GM12874 (cell line): ENCODE measurements around the gene TTC33.

Experiments
- TF ChIP-seq, protein P1 (sequence below): IDR thresholded peaks from 2 replicates; pipeline ENCODE4 v1.5.1; 2011; ENCODE audit warnings: low read depth, mild to moderate bottlenecking, control low read depth, low read length, moderate library complexity; ENCODE audit not compliant: insufficient read depth

The TTC33 gene, protein sequence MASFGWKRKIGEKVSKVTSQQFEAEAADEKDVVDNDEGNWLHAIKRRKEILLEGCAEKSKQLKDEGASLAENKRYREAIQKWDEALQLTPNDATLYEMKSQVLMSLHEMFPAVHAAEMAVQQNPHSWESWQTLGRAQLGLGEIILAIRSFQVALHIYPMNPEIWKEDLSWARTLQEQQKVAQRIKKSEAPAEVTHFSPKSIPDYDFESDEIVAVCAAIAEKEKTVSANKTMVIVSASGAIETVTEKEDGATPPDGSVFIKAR

DNA sequence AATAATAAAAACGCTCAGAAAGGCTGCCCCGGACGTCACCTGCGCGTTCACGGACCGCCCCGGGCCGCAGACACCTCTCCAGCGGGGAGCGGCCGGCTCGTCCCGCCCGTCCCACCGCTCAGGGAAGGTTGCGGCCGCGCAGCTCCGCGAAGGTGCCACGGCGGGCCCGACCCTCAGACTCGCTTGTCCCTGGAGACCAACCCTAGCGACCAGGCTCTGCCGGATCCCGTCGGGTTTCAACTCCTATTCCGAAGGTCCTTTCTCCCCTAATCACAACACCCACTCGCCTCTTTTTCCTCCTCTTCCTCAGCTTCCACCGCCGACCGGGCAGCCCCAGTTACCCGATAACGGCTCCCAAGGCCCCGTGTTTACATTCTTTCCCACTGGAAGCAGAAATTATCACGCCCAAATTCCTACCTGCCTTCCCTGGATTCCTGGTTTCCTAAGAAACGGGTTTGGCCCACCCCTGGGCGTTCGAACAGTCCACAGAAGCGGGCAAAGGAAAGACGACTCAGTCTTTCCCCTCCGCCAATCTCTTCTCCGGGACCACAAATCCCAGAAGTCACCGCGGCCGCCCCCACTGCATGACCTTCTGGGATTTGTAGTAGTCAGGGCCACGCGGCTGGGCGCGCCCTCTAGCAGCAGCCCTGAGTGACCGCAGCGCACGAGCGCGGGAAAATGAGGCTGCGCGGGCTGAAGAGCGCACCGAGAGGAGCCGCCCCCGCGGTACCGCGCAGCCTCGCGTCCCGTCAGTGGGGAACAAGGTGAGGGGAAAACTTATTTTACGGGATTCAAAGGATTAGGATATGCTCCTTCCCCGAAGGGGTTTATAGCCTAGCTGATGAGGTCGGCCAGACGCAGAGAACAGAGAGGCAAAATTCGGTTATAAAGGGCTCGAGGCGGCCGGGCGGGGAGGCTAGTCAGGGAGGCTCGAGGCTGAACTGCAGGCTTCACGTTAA, at the start of gene TTC33:
TSS of gene TTC33 (minus strand) at position 555 of the 959 bp plus-strand sequence. CDS start 8,943 bp downstream, outside the sequence.
- TF ChIP-seq, protein P1, sequence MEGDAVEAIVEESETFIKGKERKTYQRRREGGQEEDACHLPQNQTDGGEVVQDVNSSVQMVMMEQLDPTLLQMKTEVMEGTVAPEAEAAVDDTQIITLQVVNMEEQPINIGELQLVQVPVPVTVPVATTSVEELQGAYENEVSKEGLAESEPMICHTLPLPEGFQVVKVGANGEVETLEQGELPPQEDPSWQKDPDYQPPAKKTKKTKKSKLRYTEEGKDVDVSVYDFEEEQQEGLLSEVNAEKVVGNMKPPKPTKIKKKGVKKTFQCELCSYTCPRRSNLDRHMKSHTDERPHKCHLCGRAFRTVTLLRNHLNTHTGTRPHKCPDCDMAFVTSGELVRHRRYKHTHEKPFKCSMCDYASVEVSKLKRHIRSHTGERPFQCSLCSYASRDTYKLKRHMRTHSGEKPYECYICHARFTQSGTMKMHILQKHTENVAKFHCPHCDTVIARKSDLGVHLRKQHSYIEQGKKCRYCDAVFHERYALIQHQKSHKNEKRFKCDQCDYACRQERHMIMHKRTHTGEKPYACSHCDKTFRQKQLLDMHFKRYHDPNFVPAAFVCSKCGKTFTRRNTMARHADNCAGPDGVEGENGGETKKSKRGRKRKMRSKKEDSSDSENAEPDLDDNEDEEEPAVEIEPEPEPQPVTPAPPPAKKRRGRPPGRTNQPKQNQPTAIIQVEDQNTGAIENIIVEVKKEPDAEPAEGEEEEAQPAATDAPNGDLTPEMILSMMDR: peak; percentile 77

DNA sequence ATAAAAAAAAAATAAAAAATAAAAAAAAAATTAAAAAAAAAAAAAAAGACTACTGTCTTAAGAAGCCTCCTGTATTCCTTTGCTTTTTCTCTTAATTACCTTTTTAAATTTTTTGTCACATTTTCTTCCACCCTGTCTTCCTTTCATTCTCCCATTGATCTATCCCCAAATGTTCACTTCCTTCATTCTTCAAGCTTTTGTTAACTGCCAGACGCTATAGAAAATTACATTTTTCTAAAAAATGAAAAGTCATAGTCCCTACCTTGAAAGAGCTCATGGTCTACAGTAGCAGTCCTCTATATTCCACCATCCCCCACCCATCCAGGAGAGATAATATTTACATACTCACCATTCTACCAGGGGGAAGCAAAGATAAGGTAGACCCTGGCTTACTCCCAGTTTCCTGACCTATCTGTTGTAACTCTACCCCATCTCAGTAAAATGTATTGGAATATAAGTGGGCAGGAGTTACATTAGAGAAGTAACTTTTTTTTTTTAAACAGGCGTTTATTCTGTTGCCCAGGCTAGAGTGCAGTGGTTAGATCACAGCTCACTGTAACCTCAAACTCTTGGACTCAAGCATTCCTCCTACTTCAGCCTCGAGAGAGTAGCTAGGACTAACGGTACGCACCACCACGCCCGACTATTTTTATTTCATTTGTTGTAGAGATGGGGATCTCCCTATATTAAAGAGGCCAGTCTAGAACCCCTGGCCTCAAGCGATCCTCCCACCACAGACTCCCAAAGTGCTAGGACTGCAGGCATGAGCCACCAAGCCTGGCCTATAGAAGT, 46.2 kb upstream of the TTC33 start:
- TF ChIP-seq, protein P1: no peak

DNA sequence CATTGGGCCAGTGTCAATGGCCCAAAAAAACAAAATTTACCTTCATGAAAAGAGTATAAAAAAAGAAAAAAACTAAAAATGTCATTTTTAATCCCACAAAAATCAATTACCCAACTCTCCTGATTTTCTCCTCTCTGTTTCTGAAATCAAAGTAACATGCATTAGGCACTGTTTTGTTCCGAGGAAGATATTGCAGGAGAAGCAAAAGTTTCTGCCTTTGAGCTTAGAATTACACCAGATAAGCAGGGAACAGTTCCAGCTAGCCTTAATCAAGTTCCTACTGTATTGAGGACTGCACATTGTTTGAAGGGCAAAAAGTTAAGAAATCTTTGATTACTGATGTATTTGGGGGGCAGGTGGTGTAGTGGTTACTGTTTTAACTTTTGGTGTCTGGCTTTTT, 43.5 kb upstream of the TTC33 start:
- TF ChIP-seq, protein P1: no peak

DNA sequence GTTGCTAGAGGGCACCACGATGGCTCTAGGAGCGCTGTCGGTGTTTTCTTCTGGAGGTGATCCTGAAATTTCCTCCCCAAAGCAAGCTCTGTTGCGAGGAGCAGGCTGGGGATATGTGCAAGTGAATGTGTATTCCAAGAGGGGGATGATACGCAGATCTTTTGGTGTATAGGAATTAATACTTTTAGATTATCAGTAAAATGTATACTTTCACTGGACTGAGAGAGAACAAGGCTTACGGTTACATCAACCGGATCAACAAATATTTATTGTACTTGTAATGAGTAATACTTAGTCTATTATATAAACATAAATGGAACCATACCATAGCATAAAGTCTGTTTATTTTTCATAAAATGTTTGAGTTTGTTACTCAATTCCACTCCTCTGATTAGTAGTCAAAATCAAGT, 43.0 kb upstream of the TTC33 start:
- TF ChIP-seq, protein P1: no peak

DNA sequence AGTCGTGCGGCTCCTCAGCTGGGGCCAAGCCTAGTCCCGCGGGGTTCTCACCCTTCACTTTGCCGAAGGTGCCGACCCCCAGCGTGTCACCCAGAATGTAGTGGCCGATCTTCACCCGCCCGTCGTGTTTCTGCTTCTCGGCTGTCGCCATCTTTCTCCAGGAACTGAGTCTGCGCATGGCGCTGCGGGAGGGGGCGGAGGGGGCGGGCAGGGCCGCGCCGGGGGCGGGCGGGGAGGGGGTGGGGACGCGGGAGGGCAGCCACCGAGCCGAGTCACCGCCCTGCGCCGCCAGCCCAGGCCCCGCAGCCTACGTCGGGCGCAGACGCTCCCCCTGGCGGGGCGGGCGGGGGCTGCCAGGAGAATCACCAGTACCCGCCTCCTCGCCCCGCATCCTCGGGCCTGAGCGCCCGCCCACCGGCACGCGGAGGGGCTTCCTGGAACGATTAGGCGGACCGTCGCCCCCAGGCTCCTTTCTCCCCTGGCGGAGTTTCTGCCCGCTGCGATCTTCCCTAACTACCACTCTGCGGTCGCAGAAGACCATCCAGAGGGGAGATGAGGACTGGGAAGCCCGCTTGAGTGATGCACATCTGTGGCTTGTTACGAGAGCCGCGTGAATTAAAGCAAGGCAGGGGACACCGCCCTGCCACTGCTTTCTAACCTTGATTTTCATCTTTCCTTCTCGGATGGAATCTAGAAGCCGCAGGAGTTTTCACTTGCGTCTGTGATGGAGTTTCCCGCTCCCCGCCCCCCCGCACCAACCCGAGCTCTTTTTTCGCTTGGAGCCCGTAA, 42.4 kb upstream of the TTC33 start, which contains the start of gene PRKAA1:
TSS of gene PRKAA1 (minus strand) at position 363 of the 789 bp plus-strand sequence. CDS start at position 178, 185 bp downstream.
- TF ChIP-seq, protein P1: peak; percentile 79

DNA sequence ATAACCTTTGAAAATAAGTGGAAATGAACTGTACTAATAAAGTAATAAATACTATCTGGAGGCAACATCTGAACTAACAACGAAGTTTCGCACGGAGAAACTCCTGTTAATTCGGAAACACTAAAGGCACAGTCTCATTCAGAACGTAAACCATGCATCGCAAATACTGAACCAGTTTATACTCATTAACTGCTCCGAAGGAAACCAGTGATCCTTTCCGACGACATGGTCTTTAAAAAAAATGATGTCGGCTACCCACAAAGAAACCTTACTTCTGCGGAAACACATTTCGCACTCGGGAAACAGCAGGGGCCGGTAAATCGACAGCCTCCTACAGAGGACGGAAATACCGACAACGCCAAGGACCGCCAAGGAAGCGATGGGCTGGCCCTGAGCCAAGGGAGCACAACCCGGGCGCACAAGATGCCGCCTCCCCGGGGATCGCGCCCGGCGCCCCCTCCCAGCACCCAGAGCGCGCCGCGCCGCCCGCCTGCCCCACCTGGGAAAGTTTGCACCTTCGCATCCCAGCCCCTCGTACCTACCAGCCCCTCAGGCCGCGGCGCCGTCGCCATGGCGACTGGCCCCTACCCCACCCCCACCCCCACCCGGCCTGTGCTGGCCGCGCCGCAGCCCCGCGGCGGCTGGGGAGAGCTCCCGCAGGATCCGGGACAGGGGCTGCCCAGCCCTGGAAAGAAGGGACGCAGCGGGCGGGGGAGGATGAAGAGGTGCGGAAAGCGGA, 41.7 kb upstream of the TTC33 start:
- TF ChIP-seq, protein P1: no peak
